HG02885 (cell line): Measurements from ENCODE around the gene MALT1.
A peak's percentile ranks its signal among the peaks of the same experiment; 100 is the strongest.
"Not testable (repeated sequence)": the region's sequence is repeated elsewhere in the genome, so short reads cannot be mapped to it uniquely, and the experiment has no call there.

ENCODE experiments used
- ATAC-seq: cut with Tn5 transposase; IDR thresholded peaks from one replicate; pipeline ENCODE4 v1.9.1; 2021; ENCODE audit warnings: mild to moderate bottlenecking; ENCODE audit not compliant: unreplicated experiment, poor library complexity

Gene MALT1, protein sequence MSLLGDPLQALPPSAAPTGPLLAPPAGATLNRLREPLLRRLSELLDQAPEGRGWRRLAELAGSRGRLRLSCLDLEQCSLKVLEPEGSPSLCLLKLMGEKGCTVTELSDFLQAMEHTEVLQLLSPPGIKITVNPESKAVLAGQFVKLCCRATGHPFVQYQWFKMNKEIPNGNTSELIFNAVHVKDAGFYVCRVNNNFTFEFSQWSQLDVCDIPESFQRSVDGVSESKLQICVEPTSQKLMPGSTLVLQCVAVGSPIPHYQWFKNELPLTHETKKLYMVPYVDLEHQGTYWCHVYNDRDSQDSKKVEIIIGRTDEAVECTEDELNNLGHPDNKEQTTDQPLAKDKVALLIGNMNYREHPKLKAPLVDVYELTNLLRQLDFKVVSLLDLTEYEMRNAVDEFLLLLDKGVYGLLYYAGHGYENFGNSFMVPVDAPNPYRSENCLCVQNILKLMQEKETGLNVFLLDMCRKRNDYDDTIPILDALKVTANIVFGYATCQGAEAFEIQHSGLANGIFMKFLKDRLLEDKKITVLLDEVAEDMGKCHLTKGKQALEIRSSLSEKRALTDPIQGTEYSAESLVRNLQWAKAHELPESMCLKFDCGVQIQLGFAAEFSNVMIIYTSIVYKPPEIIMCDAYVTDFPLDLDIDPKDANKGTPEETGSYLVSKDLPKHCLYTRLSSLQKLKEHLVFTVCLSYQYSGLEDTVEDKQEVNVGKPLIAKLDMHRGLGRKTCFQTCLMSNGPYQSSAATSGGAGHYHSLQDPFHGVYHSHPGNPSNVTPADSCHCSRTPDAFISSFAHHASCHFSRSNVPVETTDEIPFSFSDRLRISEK

DNA sequence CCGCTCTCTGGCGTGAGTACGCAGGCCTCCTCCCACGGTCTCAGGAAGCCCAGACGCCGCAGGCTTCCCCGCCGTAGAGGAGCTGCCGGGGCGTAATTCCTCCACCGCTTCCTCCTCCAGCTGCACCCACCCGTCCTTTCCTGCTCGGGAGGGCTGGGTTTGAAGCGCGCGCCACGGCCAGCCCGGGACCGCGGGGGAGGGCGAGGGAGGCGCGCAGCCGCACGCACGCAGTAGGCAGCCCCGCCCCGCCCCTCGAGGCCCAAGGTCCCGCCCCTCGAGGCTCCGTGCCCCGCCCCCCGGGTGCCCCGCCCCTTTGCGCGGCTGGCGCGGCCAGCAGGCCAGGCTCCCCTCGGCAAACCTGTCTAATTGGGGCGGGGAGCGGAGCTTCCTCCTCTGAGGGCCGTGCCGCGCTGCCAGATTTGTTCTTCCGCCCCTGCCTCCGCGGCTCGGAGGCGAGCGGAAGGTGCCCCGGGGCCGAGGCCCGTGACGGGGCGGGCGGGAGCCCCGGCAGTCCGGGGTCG lies at the start of gene MALT1:
Gene MALT1 (plus strand): TSS at position 355 of the 521 bp plus-strand sequence. CDS start 179 bp downstream, outside the sequence.
- ATAC-seq: peak; percentile 79

DNA sequence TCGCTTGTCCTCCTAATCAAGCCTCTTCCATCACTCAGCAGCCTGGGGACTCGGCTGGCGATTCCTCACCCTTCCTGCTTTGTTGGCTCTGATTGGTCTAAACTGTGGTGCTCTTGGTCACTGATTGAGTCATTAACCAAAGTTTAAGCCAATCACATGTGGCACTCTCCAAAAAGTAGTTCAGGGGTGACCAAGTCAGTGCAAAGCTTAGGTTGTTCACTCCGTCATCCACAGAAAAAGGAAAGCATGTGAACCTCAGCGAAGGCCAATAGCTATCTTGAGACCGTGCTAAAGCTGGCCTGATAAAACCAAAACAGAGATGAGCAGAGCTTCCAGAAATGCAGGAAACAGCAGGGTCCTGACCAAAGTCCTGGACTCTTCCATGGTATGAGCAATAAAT lies 47.3 kb upstream of the MALT1 start:
- ATAC-seq: no peak

DNA sequence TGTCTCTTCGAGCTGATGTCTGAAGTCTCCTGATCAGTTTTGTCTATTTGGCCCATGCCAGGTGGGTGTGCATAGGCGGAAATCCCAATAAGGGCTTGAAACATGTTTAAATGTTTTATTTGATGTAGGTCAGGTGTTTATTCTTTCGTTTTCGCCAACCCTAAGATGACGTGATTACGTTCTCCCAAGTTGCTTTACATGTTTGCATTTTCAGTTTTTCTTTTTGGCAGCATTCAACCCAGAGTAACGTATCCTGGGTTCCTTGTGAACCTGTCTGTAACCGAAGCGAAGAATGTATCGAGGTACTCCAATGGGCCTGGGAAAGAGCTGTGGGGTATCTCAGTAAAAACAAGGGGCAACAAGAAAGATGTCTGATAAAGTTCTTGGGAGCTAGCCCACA lies 45.4 kb upstream of the MALT1 start:
- no peak for ATAC-seq

DNA sequence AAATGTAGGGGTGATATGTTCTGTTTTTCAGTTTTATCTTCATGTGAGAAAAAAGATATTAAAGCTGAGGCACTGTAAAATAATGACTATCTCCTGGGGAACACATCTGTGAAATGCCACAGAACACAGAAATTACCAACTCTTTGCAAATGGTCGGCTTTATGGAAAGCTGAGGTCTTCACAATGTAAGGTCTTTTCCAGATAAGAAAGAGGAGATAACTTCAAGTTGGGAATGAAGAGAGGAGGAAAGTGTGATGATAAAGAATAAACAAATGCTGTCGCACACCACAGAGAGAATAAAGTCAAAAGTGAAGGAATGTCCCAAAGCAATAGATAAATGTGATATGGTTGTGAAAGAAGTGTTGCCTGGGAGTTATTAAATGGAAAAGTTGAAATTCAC lies 41.2 kb upstream of the MALT1 start:
- no peak for ATAC-seq

DNA sequence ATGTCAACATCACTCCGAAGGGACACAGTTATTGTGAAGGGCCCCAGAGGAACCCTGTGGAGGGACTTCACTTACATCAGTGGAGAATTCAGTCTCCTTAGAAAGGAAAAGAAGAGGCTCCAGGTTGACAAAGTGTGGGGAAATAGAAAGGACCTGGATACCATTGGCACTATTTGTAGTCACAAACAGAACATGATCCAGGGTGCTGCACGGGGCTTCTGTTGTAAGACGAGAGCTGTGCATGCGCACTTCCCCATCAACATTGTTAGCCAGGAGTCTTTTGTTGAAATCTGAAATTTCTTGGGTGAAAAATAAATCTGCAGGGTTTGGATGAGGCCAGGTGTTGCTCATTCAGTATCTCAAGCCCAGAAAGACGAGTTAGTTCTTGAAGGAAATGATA lies 40.0 kb upstream of the MALT1 start:
- ATAC-seq: no peak

DNA sequence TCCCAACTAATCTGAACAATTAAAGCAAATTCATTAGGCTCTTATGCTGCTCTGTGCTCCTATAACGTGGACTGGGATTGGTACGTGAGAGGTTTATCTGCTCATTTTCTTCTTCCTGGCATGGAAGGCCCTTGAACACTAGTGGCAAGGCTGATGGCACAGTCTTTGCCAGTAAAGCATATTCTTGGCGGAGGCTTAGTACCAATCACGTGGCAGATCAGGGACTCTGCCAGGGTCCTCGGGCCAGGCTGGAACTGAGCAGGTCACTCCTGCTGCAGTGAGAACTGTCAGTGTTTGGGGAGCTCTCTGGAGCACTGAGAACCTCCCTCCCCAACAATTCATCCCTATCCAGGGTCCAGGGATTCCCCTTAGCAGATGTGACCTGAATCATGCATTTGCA lies 38.7 kb upstream of the MALT1 start:
- ATAC-seq: no peak

DNA sequence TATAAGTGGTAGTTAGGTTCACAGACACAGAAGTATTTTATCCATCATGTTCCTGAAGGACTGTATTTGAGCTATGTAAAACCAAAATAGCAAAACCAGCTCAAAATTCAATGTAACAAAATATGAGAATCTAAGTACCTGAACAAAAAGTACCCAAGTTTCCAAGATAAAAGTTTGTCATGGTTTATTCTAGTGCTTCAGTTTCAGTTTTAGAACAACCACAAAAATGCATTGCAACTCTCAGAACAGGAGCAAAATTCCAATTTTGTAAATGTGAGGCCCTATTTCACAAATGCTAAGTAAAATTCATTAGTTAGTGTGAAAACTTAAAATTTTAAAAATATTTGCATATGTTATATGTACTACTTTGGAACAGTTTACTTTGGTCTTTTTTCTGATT lies 37.4 kb upstream of the MALT1 start:
- no peak for ATAC-seq

DNA sequence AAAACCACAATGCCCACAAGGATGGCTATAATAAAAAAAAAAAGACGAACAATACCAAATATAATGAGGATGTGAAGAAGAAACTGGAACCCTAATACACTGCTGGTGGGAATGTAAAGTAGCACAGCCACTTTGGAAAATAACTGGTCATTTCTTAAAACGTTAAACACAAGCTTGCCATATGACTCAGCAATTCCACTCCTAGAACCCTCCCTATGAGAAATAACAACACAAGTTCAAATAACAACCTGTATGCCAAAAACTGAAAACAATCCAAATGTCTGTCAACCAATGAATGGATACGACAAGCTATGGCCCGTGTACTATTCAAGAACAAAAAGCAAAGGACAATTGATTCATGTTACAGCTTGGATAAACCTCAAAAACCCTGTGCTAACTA lies 35.4 kb upstream of the MALT1 start:
- no peak for ATAC-seq

DNA sequence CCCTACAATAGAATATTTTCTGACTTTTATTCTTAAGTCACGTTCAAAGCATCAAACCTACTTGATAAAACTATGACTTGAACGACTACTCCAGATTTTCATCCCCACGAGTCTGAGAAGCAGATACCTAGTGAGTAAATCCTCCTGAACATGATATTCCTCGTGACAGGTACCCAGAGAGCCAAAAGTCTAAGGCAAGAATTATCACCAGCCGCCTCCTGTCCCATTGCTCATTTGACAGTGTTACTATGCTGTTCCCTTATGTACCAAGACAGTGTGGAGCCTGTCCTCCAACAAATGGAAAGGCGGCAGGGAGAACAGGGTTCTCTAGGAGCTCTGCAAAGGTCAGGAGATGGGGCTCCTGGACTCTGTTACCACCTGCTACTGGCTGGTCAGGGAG lies 34.1 kb upstream of the MALT1 start:
- no peak for ATAC-seq

DNA sequence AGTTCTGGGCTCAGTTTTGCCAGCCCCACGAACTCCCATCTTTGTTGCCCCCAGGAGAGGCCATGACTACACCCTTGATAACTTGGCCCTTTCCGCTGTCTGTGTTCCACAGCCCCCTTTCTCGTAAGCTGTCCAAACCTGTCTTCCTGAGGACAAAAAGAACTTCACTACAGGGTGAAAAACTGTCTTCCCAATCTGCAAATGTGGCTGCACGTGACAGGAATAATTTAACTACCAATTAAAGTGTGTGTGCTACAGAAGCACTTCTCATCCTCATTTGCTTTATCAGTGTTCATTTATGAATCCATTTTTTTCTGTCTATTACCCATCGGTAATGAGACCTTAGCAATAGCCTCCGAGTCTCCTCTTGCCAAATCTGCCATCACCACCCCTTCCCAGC lies 33.3 kb upstream of the MALT1 start:
- no peak for ATAC-seq

DNA sequence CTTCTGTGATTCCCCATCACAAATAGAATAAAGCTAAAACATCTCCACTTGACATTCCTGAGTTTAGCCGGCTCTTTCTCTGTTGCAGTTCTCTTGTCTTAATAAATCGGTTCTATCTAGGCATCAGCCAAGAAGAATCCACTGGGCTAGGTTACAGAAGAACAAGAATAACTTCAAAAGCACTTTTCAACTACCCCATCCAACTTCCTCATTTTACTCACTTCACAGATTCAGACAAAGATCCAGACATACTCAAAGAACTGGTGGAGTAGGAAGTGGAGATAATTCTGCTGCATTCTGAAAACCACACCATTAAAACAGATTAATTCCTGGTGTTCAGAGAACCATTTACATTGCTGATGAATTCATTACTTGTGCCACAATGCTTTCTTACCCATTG lies 32.8 kb upstream of the MALT1 start:
- ATAC-seq: peak; percentile 61

DNA sequence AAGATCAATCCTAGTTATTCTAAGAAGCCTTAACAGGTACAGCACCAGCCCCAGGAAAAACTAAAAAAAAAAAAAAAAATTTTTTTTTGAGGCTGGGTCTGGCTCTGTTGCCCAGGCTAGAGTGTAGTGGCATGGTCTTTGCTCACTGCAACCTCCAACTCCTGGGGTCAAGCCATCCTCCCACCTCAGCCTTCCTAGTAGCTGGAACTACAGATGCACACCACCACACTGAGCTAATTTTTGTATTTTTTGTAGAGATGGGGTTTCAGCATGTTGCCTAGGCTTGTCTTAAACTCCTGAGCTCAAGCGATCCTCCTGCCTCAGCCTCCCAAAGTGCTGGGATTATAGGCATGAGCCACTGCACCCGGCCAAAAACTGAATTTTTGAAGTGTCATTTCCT lies 32.0 kb upstream of the MALT1 start:
- no peak for ATAC-seq

DNA sequence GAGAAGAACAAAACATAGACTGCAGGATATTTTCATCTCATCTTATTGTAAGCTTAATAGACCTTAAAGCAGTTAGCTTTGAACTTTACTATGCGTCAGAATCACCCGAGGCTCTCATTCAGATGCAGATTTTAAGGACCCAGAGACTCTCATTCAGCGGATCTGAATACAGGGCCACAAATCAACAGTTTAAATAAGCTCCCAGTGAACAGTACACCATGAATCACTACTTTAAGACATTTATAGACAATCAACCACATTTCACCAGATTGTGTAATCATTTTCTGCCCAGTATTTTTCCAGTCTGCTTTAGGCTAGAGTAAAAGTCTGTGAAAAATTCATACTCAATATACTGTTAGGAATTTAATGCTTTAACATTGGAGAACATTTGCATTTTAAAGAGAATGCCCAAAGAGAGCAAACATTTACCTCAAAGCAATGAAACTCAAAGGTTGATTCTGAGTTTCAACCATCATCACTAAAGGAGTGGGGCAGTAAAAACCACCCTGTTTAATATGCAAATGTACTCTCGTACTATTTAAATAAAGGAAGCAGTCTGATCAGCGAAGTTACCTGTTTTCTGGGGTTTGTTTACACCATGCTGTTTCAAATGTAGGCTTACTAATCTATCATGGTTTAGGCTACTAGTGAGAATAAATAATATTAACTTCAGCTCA lies 31.4 kb upstream of the MALT1 start:
- ATAC-seq: peak; percentile 59

DNA sequence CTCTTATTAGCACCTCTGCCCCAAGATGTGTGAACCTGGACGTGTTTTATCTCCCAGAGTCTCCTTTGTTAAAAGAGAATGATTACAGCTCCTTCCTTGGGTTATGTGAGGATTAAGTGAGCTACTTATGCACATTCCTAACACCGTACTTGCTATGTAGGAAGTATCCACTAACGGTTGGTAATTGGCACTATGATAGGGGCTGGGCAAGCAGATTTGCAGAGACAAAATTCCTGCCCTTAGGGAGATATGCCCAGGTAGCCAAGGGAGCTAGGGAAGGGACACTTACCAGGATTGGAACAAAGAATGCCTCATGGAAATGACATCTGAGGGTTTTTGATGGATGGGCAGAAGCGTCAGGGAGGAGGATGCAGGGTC lies 30.8 kb upstream of the MALT1 start:
- no peak for ATAC-seq

DNA sequence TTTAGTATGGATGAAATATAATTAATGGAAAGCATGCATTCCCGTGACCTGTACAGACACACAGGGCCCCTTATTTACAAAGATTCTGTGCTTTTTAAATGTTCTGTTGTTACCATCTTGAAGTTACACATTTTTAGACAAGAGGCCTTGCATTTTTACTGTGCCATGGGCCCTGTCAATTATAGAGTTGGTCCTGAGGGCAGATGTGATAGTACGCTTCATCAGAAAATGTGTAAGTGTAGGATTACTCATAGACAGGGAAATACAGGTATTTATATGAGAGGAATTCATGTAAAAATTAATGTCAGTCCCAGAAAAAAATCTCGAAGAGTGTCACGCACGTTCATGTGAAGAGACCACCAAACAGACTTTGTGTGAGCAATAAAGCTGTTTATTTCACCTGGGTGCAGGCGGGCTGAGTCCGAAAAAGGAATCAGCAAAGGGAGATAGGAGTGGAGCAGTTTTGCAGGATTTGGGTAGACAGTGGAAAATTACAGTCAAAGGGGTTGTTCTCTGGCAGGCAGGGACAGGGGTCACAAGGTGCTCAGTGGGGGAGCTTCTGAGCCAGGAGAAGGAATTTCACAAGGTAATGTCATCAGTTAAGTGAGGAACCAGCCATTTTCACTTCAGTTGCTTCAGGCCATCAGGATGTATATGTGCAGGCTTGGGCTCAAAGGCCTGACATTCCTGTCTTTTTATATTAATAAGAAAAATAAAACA lies 30.2 kb upstream of the MALT1 start:
- no peak for ATAC-seq

DNA sequence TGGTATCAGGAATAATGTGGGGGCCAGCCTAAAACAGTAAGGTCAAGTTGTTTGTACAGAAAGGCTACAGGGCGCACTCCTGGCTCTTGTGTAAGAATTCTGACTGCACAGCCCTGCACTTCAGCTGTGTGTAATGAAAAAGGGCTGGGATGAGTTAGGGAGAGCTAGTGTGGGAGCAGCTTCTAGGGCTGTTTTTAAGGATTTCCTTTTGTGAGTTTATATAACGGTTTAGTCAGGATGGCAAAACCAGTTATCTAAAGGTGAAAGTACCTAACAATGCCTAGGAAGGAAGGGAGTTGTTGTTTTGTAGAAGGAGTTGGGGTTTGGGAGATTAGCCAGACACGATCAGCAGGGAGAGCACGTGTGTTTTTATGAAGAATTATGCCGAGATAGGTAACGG lies 27.7 kb upstream of the MALT1 start:
- not testable (repeated sequence) for ATAC-seq

DNA sequence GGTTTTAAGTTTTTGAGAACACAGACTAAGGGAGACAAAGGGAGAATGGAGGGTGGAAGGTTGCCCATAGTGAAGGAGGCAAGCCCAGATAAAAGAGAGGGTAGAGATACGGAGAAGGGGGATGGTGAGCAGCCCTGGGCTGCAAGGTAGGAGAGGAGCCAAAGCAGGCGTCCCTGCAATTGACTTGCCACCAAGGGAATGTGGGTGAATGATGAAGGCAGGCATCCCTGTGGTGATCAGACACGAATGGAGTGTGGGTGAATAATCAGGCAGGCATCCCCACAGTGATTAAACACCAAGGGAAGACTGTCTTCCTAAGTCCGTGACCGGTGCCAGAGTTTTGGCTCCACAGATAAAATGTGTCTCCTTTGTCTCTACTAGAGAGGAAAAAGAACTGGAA lies 25.9 kb upstream of the MALT1 start:
- ATAC-seq: no peak

DNA sequence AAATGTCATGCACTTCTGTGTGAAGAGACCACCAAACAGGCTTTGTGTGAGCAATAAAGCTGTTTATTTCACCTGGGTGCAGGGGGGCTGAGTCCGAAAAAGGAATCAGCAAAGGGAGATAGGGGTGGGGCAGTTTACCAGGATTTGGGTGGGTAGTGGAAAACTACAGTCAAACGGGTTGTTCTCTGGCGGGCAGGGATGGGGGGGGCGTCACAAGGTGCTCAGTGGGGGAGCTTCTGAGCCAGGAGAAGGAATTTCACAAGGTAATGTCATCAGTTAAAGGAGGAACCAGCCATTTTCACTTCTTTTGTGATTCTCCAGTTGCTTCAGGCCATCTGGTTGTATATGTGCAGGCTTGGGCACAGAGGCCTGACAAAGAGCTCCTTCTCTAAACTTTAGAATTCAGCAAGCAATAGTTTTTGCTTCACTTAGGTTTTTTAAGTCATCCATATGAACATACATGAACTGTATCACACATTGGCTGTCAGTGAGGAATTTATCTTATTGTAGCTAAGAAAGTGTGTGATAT lies 24.9 kb upstream of the MALT1 start:
- ATAC-seq: no peak

DNA sequence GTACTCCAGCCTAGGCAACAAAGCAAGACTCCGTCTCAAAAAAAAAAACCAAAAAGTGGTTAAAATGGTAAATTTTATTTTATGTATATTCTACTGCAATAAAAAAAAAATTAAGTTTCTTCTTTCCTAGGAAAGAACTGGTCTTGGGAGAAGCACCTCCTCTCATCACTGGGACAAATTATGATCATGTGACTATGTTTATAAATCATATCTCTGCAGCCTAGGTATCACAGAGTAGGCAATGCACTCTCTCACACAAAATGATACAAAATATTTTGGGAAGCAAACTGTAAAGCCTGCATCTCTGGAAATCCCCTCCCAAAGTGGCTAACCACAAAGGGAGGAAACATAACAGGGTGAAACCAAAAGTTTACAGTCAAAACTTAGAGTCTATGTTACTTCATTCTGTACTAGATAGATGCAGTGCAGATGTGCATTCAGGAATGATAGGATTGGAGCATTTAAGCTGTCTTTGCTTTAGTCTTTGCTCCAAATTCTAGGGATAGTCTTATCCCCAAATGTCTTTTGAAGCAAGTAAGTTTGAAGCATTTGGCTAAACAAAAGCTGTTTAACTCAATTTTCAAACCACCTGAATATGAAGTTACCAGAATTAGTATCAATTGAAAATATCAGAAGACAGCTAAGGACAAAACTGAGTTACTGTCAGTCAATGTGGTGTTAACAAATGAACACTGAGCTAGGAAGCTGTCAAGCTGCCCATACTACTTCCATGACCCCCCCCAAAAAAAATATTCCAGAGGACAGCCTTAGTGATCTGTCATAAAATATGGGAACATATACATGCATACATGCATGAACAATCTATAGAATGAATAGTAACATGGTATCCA lies 21.1 kb upstream of the MALT1 start:
- peak; percentile 87 for ATAC-seq
